ENCODE results near the gene PNN. TPM values are rescaled to one million over a fixed set of nuclear protein-coding genes. Genes with fewer than 3 reads are reported as not detected.

The PNN gene
- total RNA-seq = 17.2 and 18.8 TPM in 2 replicates

GRCh38 chr14:39174560-39175444 is at the start of gene PNN:
Gene PNN, plus strand, starts transcription at chr14:39175254. Its CDS starts 26 bp downstream, at chr14:39175280.

Other genes starting within 250 kb of the PNN start
- 331 and 445 TPM in 2 replicates for gene SEC23A, start 72.0 kb upstream of the PNN start, total RNA-seq
- gene GEMIN2, start 60.9 kb upstream of the PNN start, total RNA-seq = 10.2 and 10.4 TPM in 2 replicates
- 28.1 and 30.5 TPM in 2 replicates for gene TRAPPC6B, start 4.9 kb upstream of the PNN start, total RNA-seq
- 14.6 and 18.0 TPM in 2 replicates for gene MIA2, start 58.7 kb downstream of the PNN start, total RNA-seq

All from hair follicle dermal papilla cell (primary cell).